HEK293 (cell line): ENCODE data around the gene VLDLR.

Source experiments
- CTCF ChIA-PET: fragments of 350-600 bp; formaldehyde crosslinking; extraction: SDS; loops from one replicate; lab custom pipeline; 2021; ENCODE audit warnings: antibody characterized with exemption; lab: Yijun Ruan, JAX
- POLR2A ChIA-PET: fragments of 300-600 bp; formaldehyde crosslinking; extraction: SDS; loops from one replicate; lab custom pipeline; 2020; ENCODE audit warnings: antibody characterized with exemption, inconsistent platforms; lab: Yijun Ruan, JAX
- H3K27ac ChIP-seq: fragments of 200-500 bp; sonication (Bioruptor generic); 2 replicates; pipeline ENCODE4 v1.5.1; 2014; ENCODE audit warnings: low read depth, low read length, control low read depth, inconsistent platforms; ENCODE audit errors: extremely low read depth
- H3K36me3 ChIP-seq, 2 experiments: fragments of 200-500 bp in 1 of 2; sonication (Bioruptor generic) in 1 of 2; 1 replicate in 1 of 2; 2 replicates in 1 of 2; pipeline ENCODE4 v1.5.1; 2014 to 2017; ENCODE audit warnings: inconsistent platforms in 2 of 2, low read length in 2 of 2; ENCODE audit not compliant: control insufficient read depth in 2 of 2, insufficient read depth in 1 of 2
- H3K4me1 ChIP-seq: fragments of 200-500 bp; sonication (Bioruptor generic); 2 replicates; pipeline ENCODE4 v1.5.1; 2014; ENCODE audit warnings: mild to moderate bottlenecking, low read length, inconsistent platforms; ENCODE audit not compliant: control insufficient read depth, insufficient read depth
- H3K4me3 ChIP-seq: 2 replicates; pipeline ENCODE4 v1.5.1; 2011; ENCODE audit warnings: low read depth, mild to moderate bottlenecking, control low read depth, low read length, moderate library complexity
- H3K9me3 ChIP-seq: fragments of 200-500 bp; sonication (Bioruptor generic); 2 replicates; pipeline ENCODE4 v1.5.1; 2014; ENCODE audit warnings: low read depth, low read length, inconsistent platforms; ENCODE audit not compliant: control insufficient read depth, insufficient read depth
- FEZF1 ChIP-seq: fragments of 450-650 bp; formaldehyde crosslinking; IDR thresholded peaks from 2 replicates; pipeline ENCODE4 v1.5.1; 2016; ENCODE audit warnings: missing biosample characterization, missing genetic modification characterization
- GLIS2 ChIP-seq: fragments of 450-650 bp; formaldehyde crosslinking; IDR thresholded peaks from 2 replicates; pipeline ENCODE4 v1.5.1; 2016; ENCODE audit warnings: missing biosample characterization, missing genetic modification characterization
- HOXD13 ChIP-seq: sonication (generic); formaldehyde crosslinking; IDR thresholded peaks from 2 replicates; pipeline ENCODE4 v1.8.0; 2022; ENCODE audit warnings: missing genetic modification reagents, borderline replicate concordance
- KLF10 ChIP-seq: fragments of 450-650 bp; IDR thresholded peaks from 2 replicates; pipeline ENCODE4 v1.5.1; 2018; ENCODE audit warnings: missing biosample characterization, mild to moderate bottlenecking, missing genetic modification characterization
- RBAK ChIP-seq: fragments of 450-650 bp; formaldehyde crosslinking; IDR thresholded peaks from 2 replicates; pipeline ENCODE4 v1.5.1; 2016; ENCODE audit warnings: missing biosample characterization, missing genetic modification characterization
- SP7 ChIP-seq: fragments of 450-650 bp; formaldehyde crosslinking; IDR thresholded peaks from 2 replicates; pipeline ENCODE4 v1.5.1; 2016; ENCODE audit warnings: missing biosample characterization, missing genetic modification characterization
- ZBTB21 ChIP-seq: fragments of 450-650 bp; formaldehyde crosslinking; IDR thresholded peaks from 2 replicates; pipeline ENCODE4 v1.5.1; 2017; ENCODE audit warnings: missing biosample characterization, missing genetic modification characterization
- ZBTB44 ChIP-seq: fragments of 450-650 bp; IDR thresholded peaks from 2 replicates; pipeline ENCODE4 v1.5.1; 2018; ENCODE audit warnings: missing biosample characterization, mild to moderate bottlenecking, missing genetic modification characterization
- ZFP3 ChIP-seq: fragments of 450-650 bp; formaldehyde crosslinking; IDR thresholded peaks from 2 replicates; pipeline ENCODE4 v1.5.1; 2016; ENCODE audit warnings: low read depth, missing biosample characterization, missing genetic modification characterization
- ZNF114 ChIP-seq: fragments of 450-650 bp; formaldehyde crosslinking; IDR thresholded peaks from 2 replicates; pipeline ENCODE4 v1.5.0; 2017; ENCODE audit warnings: missing biosample characterization, missing genetic modification characterization
- ZNF133 ChIP-seq: fragments of 450-650 bp; formaldehyde crosslinking; IDR thresholded peaks from 2 replicates; pipeline ENCODE4 v1.5.1; 2016; ENCODE audit warnings: missing biosample characterization, missing genetic modification characterization
- ZNF140 ChIP-seq: fragments of 450-650 bp; formaldehyde crosslinking; IDR thresholded peaks from 2 replicates; pipeline ENCODE4 v1.5.1; 2016; ENCODE audit warnings: missing biosample characterization, missing genetic modification characterization
- ZNF157 ChIP-seq: fragments of 450-650 bp; formaldehyde crosslinking; IDR thresholded peaks from 2 replicates; pipeline ENCODE4 v1.5.1; 2016; ENCODE audit warnings: missing biosample characterization, missing genetic modification characterization
- ZNF169 ChIP-seq: fragments of 450-650 bp; formaldehyde crosslinking; IDR thresholded peaks from 2 replicates; pipeline ENCODE4 v1.5.1; 2016; ENCODE audit warnings: missing biosample characterization, missing genetic modification characterization
- ZNF184 ChIP-seq: fragments of 450-650 bp; IDR thresholded peaks from 2 replicates; pipeline ENCODE4 v1.5.1; 2018; ENCODE audit warnings: missing biosample characterization, mild to moderate bottlenecking, missing genetic modification characterization
- ZNF214 ChIP-seq: fragments of 450-650 bp; formaldehyde crosslinking; IDR thresholded peaks from 2 replicates; pipeline ENCODE4 v1.5.1; 2017; ENCODE audit warnings: missing biosample characterization, mild to moderate bottlenecking, missing genetic modification characterization, borderline replicate concordance
- ZNF248 ChIP-seq: fragments of 450-650 bp; formaldehyde crosslinking; IDR thresholded peaks from 2 replicates; pipeline ENCODE4 v1.5.1; 2017; ENCODE audit warnings: missing biosample characterization, missing genetic modification characterization
- ZNF350 ChIP-seq: fragments of 450-650 bp; formaldehyde crosslinking; IDR thresholded peaks from 2 replicates; pipeline ENCODE4 v1.5.0; 2017; ENCODE audit warnings: missing biosample characterization, mild to moderate bottlenecking, missing genetic modification characterization
- ZNF37A ChIP-seq: fragments of 450-650 bp; IDR thresholded peaks from 2 replicates; pipeline ENCODE4 v1.5.1; 2018; ENCODE audit warnings: missing biosample characterization, missing genetic modification characterization
- ZNF501 ChIP-seq: fragments of 450-650 bp; formaldehyde crosslinking; IDR thresholded peaks from 2 replicates; pipeline ENCODE4 v1.5.1; 2016; ENCODE audit warnings: missing biosample characterization, missing genetic modification characterization
- ZNF510 ChIP-seq: fragments of 450-650 bp; formaldehyde crosslinking; IDR thresholded peaks from 2 replicates; pipeline ENCODE4 v1.5.1; 2018; ENCODE audit warnings: mild to moderate bottlenecking, missing genetic modification characterization, missing biosample characterization; ENCODE audit not compliant: insufficient replicate concordance
- ZNF514 ChIP-seq: fragments of 450-650 bp; formaldehyde crosslinking; IDR thresholded peaks from 2 replicates; pipeline ENCODE4 v1.5.1; 2016; ENCODE audit warnings: missing biosample characterization, missing genetic modification characterization
- ZNF530 ChIP-seq: fragments of 450-650 bp; formaldehyde crosslinking; IDR thresholded peaks from 2 replicates; pipeline ENCODE4 v1.5.1; 2016; ENCODE audit warnings: low read depth, missing biosample characterization, missing genetic modification characterization
- ZNF548 ChIP-seq: fragments of 450-650 bp; formaldehyde crosslinking; IDR thresholded peaks from 2 replicates; pipeline ENCODE4 v1.5.1; 2016; ENCODE audit warnings: missing biosample characterization, missing genetic modification characterization
- ZNF549 ChIP-seq: fragments of 450-650 bp; IDR thresholded peaks from 2 replicates; pipeline ENCODE4 v1.5.1; 2018; ENCODE audit warnings: missing biosample characterization, missing genetic modification characterization, mild to moderate bottlenecking, inconsistent platforms, moderate library complexity
- ZNF561 ChIP-seq: fragments of 450-650 bp; IDR thresholded peaks from 2 replicates; pipeline ENCODE4 v1.5.1; 2018; ENCODE audit warnings: missing biosample characterization, missing genetic modification characterization, borderline replicate concordance
- ZNF585B ChIP-seq: fragments of 450-650 bp; formaldehyde crosslinking; IDR thresholded peaks from 2 replicates; pipeline ENCODE4 v1.5.1; 2016; ENCODE audit warnings: missing biosample characterization, missing genetic modification characterization
- ZNF626 ChIP-seq: fragments of 450-650 bp; sonication (Bioruptor Pico); formaldehyde crosslinking; IDR thresholded peaks from 2 replicates; pipeline ENCODE4 v1.5.1; 2018; ENCODE audit warnings: missing biosample characterization, missing genetic modification characterization, inconsistent platforms
- ZNF660 ChIP-seq: fragments of 450-650 bp; IDR thresholded peaks from 2 replicates; pipeline ENCODE4 v1.5.1; 2018; ENCODE audit warnings: missing biosample characterization, mild to moderate bottlenecking, missing genetic modification characterization
- ZNF692 ChIP-seq: fragments of 450-650 bp; formaldehyde crosslinking; IDR thresholded peaks from 2 replicates; pipeline ENCODE4 v1.5.1; 2016; ENCODE audit warnings: missing biosample characterization, missing genetic modification characterization
- ZNF792 ChIP-seq: fragments of 450-650 bp; formaldehyde crosslinking; IDR thresholded peaks from 2 replicates; pipeline ENCODE4 v1.5.1; 2016; ENCODE audit warnings: missing biosample characterization, missing genetic modification characterization
- ZNF830 ChIP-seq: fragments of 450-650 bp; IDR thresholded peaks from 2 replicates; pipeline ENCODE4 v1.5.0; 2018; ENCODE audit warnings: missing biosample characterization, missing genetic modification characterization, low read depth, mild to moderate bottlenecking, moderate library complexity
- TF ChIP-seq, protein P1 (sequence below): fragments of 450-650 bp; formaldehyde crosslinking; IDR thresholded peaks from 2 replicates; pipeline ENCODE4 v1.5.1; 2017; ENCODE audit warnings: missing biosample characterization, missing genetic modification characterization
- TF ChIP-seq, protein P2 (sequence below): fragments of 450-650 bp; formaldehyde crosslinking; IDR thresholded peaks from 2 replicates; pipeline ENCODE4 v1.5.1; 2016; ENCODE audit warnings: missing biosample characterization, missing genetic modification characterization

VLDLR gene

DNA sequence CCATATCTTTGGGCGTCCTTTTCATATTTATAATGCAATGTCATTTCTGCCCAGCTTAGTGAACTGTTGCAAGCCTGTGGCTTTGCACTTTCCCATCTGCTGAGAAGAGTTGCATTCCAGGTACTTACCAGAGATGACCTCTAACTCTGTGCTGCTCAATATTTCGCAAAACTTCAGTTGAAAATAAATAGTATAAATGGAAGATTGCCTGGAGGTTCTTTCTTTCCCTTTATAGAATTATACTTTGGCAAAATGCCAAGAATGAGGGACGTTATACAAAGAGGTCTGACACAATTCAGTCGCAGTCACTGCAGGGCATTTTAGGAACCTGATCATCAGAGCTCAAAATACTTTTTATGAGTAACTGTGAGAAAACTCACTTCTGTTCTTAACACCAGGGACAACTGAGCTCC, 18.9 kb upstream of the VLDLR start:
- CTCF ChIA-PET: interaction anchor here (0.6 to 0.8 kb wide), 2 partner anchors 9 to 257 kb away, joined by 3 to 4 read pairs; no protein-coding TSS in a partner anchor
- no peaks in the 10 kb centered on the region for H3K36me3 ChIP-seq
- POLR2A ChIA-PET: interaction anchor here (0.8 to 1.3 kb wide), 2 partner anchors 10 to 20 kb away, joined by 3 to 5 read pairs; no protein-coding TSS in a partner anchor
- no peaks in the 10 kb centered on the region for H3K9me3 ChIP-seq
- H3K4me3 ChIP-seq: no peak overlapping the region
- H3K4me1 ChIP-seq: peaks cover 8% of the 10 kb centered on the region
- H3K27ac ChIP-seq: no peak overlapping the region
- peak; percentile 81 for TF ChIP-seq ZNF184
- TF ChIP-seq ZNF530 (tag by site-specific recombination): no peak
- TF ChIP-seq KLF10 (tag by site-specific recombination): 0 out of 2 replicates have a peak, but pooled peaks have one; percentile 31
- TF ChIP-seq ZNF792 (tag by site-specific recombination): no peak
- peak; percentile 25 for TF ChIP-seq ZNF510 (tag by site-specific recombination)
- TF ChIP-seq ZNF501: no peak
- no peak for TF ChIP-seq ZNF548 (tag by site-specific recombination)
- no peak for TF ChIP-seq ZNF140 (tag by site-specific recombination)
- TF ChIP-seq ZNF626 (tag by site-specific recombination): no peak
- TF ChIP-seq ZNF830 (tag by site-specific recombination): peak; percentile 78
- TF ChIP-seq ZNF585B (tag by site-specific recombination): no peak
- TF ChIP-seq ZNF692: no peak
- TF ChIP-seq ZNF660: peak; percentile 85; the same call in 1 of the 2 replicates
- TF ChIP-seq, protein P1, sequence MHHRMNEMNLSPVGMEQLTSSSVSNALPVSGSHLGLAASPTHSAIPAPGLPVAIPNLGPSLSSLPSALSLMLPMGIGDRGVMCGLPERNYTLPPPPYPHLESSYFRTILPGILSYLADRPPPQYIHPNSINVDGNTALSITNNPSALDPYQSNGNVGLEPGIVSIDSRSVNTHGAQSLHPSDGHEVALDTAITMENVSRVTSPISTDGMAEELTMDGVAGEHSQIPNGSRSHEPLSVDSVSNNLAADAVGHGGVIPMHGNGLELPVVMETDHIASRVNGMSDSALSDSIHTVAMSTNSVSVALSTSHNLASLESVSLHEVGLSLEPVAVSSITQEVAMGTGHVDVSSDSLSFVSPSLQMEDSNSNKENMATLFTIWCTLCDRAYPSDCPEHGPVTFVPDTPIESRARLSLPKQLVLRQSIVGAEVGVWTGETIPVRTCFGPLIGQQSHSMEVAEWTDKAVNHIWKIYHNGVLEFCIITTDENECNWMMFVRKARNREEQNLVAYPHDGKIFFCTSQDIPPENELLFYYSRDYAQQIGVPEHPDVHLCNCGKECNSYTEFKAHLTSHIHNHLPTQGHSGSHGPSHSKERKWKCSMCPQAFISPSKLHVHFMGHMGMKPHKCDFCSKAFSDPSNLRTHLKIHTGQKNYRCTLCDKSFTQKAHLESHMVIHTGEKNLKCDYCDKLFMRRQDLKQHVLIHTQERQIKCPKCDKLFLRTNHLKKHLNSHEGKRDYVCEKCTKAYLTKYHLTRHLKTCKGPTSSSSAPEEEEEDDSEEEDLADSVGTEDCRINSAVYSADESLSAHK (tag by site-specific recombination): no peak
- peak; percentile 24; the same call in 1 of the 2 replicates for TF ChIP-seq ZNF214 (tag by site-specific recombination)
- TF ChIP-seq ZNF561 (tag by site-specific recombination): 0 out of 2 replicates have a peak, but pooled peaks have one; percentile 38
- no peak for TF ChIP-seq RBAK (tag by site-specific recombination)
- peak; percentile 62 for TF ChIP-seq ZNF37A
- TF ChIP-seq ZNF169 (tag by site-specific recombination): no peak
- TF ChIP-seq ZNF549: peak; percentile 59; the same call in 1 of the 2 replicates
- TF ChIP-seq ZNF133 (tag by site-specific recombination): no peak
- no peak for TF ChIP-seq HOXD13 (CRISPR knock-in tag)
- TF ChIP-seq ZNF248: no peak
- TF ChIP-seq GLIS2 (tag by site-specific recombination): no peak
- peak; percentile 67 for TF ChIP-seq ZNF350 (tag by site-specific recombination)
- no peak for TF ChIP-seq ZFP3 (tag by site-specific recombination)
- peak; percentile 67; the same call in 1 of the 2 replicates for TF ChIP-seq ZBTB44
- TF ChIP-seq ZNF157 (tag by site-specific recombination): no peak
- no peak for TF ChIP-seq ZBTB21 (tag by site-specific recombination)
- TF ChIP-seq ZNF514: no peak
- no peak for TF ChIP-seq SP7 (tag by site-specific recombination)
- TF ChIP-seq ZNF114 (tag by site-specific recombination): no peak
- no peak; the same call in 1 of the 2 replicates for TF ChIP-seq FEZF1 (tag by site-specific recombination)
- TF ChIP-seq, protein P2, sequence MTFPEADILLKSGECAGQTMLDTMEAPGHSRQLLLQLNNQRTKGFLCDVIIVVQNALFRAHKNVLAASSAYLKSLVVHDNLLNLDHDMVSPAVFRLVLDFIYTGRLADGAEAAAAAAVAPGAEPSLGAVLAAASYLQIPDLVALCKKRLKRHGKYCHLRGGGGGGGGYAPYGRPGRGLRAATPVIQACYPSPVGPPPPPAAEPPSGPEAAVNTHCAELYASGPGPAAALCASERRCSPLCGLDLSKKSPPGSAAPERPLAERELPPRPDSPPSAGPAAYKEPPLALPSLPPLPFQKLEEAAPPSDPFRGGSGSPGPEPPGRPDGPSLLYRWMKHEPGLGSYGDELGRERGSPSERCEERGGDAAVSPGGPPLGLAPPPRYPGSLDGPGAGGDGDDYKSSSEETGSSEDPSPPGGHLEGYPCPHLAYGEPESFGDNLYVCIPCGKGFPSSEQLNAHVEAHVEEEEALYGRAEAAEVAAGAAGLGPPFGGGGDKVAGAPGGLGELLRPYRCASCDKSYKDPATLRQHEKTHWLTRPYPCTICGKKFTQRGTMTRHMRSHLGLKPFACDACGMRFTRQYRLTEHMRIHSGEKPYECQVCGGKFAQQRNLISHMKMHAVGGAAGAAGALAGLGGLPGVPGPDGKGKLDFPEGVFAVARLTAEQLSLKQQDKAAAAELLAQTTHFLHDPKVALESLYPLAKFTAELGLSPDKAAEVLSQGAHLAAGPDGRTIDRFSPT: no peak
